ENCODE measurements around the gene UMODL1.
"Not testable (repeated sequence)": the region's sequence is repeated elsewhere in the genome, so short reads cannot be mapped to it uniquely, and the experiment has no call there.

The UMODL1 gene

GRCh38 chr21:42172596-42173483, 101.7 kb downstream of the UMODL1 start:
- FAIRE-seq, result no peak

GRCh38 chr21:42174173-42174572, 103.1 kb downstream of the UMODL1 start:
- no peak for FAIRE-seq

GRCh38 chr21:42175110-42175710, 104.1 kb downstream of the UMODL1 start:
- FAIRE-seq, result no peak

- FAIRE-seq, result peak; percentile 15
Measured at GRCh38 chr21:42176859-42177258, 105.7 kb downstream of the UMODL1 start.

- FAIRE-seq, result no peak
Measured at GRCh38 chr21:42179316-42179715, 108.2 kb downstream of the UMODL1 start.

GRCh38 chr21:42180001-42180400, 108.9 kb downstream of the UMODL1 start:
- FAIRE-seq, result not testable (repeated sequence)

GRCh38 chr21:42182713-42183371, 111.7 kb downstream of the UMODL1 start:
- FAIRE-seq, result no peak

- FAIRE-seq, result no peak
Measured at GRCh38 chr21:42183374-42184266, 112.5 kb downstream of the UMODL1 start.

GRCh38 chr21:42186591-42186990, 115.5 kb downstream of the UMODL1 start:
- FAIRE-seq, result no peak

GRCh38 chr21:42187976-42188653, 117.0 kb downstream of the UMODL1 start:
- no peak for FAIRE-seq

- FAIRE-seq, result no peak
Measured at GRCh38 chr21:42188663-42189062, 117.5 kb downstream of the UMODL1 start.

- FAIRE-seq, result no peak
Measured at GRCh38 chr21:42189431-42189830, 118.3 kb downstream of the UMODL1 start.

- no peak for FAIRE-seq
Measured at GRCh38 chr21:42189860-42190485, 118.9 kb downstream of the UMODL1 start.

GRCh38 chr21:42190486-42190863, 119.4 kb downstream of the UMODL1 start:
- FAIRE-seq, result no peak

GRCh38 chr21:42191064-42191463, 119.9 kb downstream of the UMODL1 start:
- FAIRE-seq, result no peak

GRCh38 chr21:42191696-42192595, 120.8 kb downstream of the UMODL1 start:
- no peak for FAIRE-seq

All from endometrium (tissue), 2 donors.